Endothelial cell of umbilical vein (primary cell): ENCODE results near the gene KLHL25.

Source experiments
- CTCF ChIP-seq, 2 donors: IDR thresholded peaks; 1 replicate in 1 of 2; 2 replicates in 1 of 2; pipeline ENCODE4 v1.5.1; 2011; ENCODE audit warnings: low read length in 2 of 2, mild to moderate bottlenecking in 2 of 2, moderate library complexity in 2 of 2, control low read depth in 1 of 2, inconsistent platforms in 1 of 2, low read depth in 1 of 2; ENCODE audit not compliant: insufficient read depth in 1 of 2; ENCODE audit errors: extremely low read depth in 1 of 2
- EZH2 ChIP-seq: IDR thresholded peaks from 2 replicates; pipeline ENCODE4 v1.6.1; 2012; ENCODE audit warnings: borderline replicate concordance, low read depth, mild to moderate bottlenecking, moderate library complexity, low read length, inconsistent platforms; ENCODE audit not compliant: severe bottlenecking
- FOS ChIP-seq: IDR thresholded peaks from 2 replicates; pipeline ENCODE4 v1.6.1; 2011; ENCODE audit warnings: mild to moderate bottlenecking, low read length, moderate library complexity, borderline replicate concordance; ENCODE audit not compliant: insufficient read depth
- GATA2 ChIP-seq: IDR thresholded peaks from 2 replicates; pipeline ENCODE4 v1.7.0; 2011; ENCODE audit warnings: low read depth, mild to moderate bottlenecking, moderate library complexity, mixed read lengths, low read length; ENCODE audit not compliant: insufficient read length, insufficient read depth
- JUN ChIP-seq: IDR thresholded peaks from 2 replicates; pipeline ENCODE4 v1.6.1; 2011; ENCODE audit warnings: borderline replicate concordance, low read depth; ENCODE audit not compliant: insufficient read length, insufficient read depth
- MAX ChIP-seq: IDR thresholded peaks from 2 replicates; pipeline ENCODE4 v1.6.1; 2011; ENCODE audit not compliant: insufficient read depth, insufficient read length
- MYC ChIP-seq: IDR thresholded peaks from one replicate; pipeline ENCODE4 v1.6.1; 2011; ENCODE audit warnings: mild to moderate bottlenecking, low read depth, low read length
- POLR2A ChIP-seq: IDR thresholded peaks from 2 replicates; pipeline ENCODE4 v1.6.1; 2012; ENCODE audit warnings: low read depth, mild to moderate bottlenecking, control low read depth, low read length
- POLR2AphosphoS5 ChIP-seq: IDR thresholded peaks from 2 replicates; pipeline ENCODE4 v1.6.1; 2012; ENCODE audit warnings: low read depth, mild to moderate bottlenecking, control low read depth, low read length, moderate library complexity; ENCODE audit not compliant: insufficient read depth

GRCh38 chr15:85759376-85759775 is 35.3 kb downstream of the KLHL25 start:
- TF ChIP-seq CTCF (IDR thresholded peaks at IDR 0.05; ENCODE audit: extremely low read depth in 1 of 2, insufficient read depth in 1 of 2, low read depth in 1 of 2, low read length in 2 of 2) (no peak), EZH2 (no peak), POLR2A (no peak), POLR2AphosphoS5 (no peak), GATA2 (no peak), MYC (no peak), FOS (no peak), MAX (no peak), JUN (no peak)
